ENCODE data around the gene NELFB. TPM values are rescaled to one million over a fixed set of nuclear protein-coding genes. Genes with fewer than 3 reads are reported as not detected.

NELFB gene
- total and polyA plus RNA-seq, 2 donors (not counting 1 experiment from before 2014, with no cell fraction given): 53.7 to 55.8 TPM

DNA sequence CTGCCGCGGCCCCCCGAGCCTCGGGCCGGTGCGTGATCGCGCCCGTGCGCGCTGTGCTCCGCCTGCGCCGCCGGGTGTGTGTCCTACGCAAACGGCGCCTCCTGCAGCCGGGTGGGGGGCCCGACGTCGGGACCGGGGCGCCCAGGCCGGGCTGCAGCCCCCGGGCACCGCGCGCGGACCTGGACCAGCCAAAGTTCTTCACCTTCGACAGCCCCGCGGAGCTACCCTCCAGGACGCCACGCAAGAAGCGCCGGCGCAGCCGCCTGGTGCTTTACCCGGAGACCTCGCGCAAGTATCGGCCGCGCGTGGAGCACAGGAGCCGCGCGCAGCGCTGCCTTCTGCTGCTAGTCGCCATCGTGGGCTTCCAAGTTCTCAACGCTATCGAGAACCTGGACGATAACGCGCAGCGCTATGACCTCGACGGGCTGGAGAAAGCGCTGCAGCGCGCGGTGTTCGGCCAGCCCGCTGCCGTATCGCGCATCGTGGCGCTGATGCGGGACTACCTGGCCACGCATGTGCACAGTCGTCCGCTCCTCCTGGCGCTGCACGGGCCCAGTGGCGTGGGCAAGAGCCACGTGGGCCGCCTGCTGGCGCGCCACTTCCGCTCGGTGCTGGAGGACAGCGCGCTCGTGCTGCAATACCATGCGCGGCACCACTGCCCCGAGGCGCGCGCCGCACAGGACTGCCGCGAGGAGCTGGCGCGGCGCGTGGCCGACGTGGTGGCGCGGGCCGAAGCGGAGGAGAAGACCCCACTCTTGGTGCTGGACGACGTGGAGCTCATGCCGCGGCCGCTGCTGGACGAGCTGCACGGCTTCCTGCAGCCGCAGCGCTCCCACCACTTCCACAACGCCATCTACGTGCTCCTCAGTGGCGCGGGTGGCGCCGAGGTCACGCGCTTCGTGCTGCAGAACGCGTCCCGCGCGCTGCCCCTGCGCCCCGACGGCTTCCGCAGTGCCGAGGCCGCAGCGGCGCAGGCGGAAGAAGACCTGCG lies 23.9 kb downstream of the NELFB start:
- H2AFZ ChIP-seq (ENCODE audit: insufficient read depth, low read depth, low read length, poor library complexity, severe bottlenecking): no peak overlapping the region
- H3K79me2 ChIP-seq (ENCODE audit: control insufficient read depth, insufficient read depth, low read length): peaks cover 20% of the 10 kb centered on the region
- peaks cover 25% of the 10 kb centered on the region for H4K20me1 ChIP-seq (ENCODE audit: control insufficient read depth, insufficient read depth, low read length, poor library complexity, severe bottlenecking)
- POLR2A ChIA-PET: interaction anchor here (1.3 kb wide), 1 partner anchor 11 kb away, joined by 4 read pairs; no protein-coding TSS in a partner anchor
- ATAC-seq (ENCODE audit: low read depth) (no peak), DNase-seq (peak; percentile 27)
- Mint-ChIP-seq H3K4me1 (peaks cover 49% of the 10 kb centered on the region), H3K4me3 (no peak overlapping the region), H3K27ac (no peak overlapping the region), H3K9me3 (ENCODE audit: insufficient read depth) (no peaks in the 10 kb centered on the region), H3K27me3 (no peaks in the 10 kb centered on the region)
- CTCF ChIA-PET: interaction anchor here (1.1 kb wide), 1 partner anchor 10 kb away, joined by 3 read pairs; no protein-coding TSS in a partner anchor
- H3K9ac ChIP-seq (ENCODE audit: low read length): peak overlapping the region; percentile 83
- intact Hi-C loops (cut with micrococcal nuclease): no loop called here
- TF ChIP-seq, protein P1, sequence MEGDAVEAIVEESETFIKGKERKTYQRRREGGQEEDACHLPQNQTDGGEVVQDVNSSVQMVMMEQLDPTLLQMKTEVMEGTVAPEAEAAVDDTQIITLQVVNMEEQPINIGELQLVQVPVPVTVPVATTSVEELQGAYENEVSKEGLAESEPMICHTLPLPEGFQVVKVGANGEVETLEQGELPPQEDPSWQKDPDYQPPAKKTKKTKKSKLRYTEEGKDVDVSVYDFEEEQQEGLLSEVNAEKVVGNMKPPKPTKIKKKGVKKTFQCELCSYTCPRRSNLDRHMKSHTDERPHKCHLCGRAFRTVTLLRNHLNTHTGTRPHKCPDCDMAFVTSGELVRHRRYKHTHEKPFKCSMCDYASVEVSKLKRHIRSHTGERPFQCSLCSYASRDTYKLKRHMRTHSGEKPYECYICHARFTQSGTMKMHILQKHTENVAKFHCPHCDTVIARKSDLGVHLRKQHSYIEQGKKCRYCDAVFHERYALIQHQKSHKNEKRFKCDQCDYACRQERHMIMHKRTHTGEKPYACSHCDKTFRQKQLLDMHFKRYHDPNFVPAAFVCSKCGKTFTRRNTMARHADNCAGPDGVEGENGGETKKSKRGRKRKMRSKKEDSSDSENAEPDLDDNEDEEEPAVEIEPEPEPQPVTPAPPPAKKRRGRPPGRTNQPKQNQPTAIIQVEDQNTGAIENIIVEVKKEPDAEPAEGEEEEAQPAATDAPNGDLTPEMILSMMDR (IDR thresholded peaks at IDR 0.05): no peak
- no peak for TF ChIP-seq EZH2 (IDR thresholded peaks at IDR 0.05; ENCODE audit: borderline replicate concordance, insufficient read depth, low read depth, low read length, poor library complexity, severe bottlenecking)
- H3K36me3 ChIP-seq (replicated peaks in 1 of 2; ENCODE audit: control extremely low read depth in 1 of 2, control insufficient read depth in 1 of 2, extremely low read depth in 1 of 2, insufficient read depth in 2 of 2, low read length in 1 of 2): peaks cover 0 to 12% of the 10 kb centered on the region in 2 experiments
- H3K4me3 ChIP-seq (ENCODE audit: control extremely low read depth in 1 of 5, extremely low read depth in 1 of 5, insufficient read depth in 1 of 5, low read depth in 2 of 5, low read length in 4 of 5): no peak overlapping the region
- WGBS (ENCODE audit: insufficient coverage): 95% methylated on average over 139 of the region's 139 CpGs
- H3K27ac ChIP-seq (ENCODE audit: low read length in 2 of 2): peak overlapping the region in 1 of 2 donors; percentile 79
- peak overlapping the region; percentile 100 for H3K4me2 ChIP-seq (replicated peaks; ENCODE audit: low read depth, low read length, poor library complexity, severe bottlenecking)
- H3K27me3 ChIP-seq (replicated peaks in 1 of 4; ENCODE audit: control extremely low read depth in 1 of 4, control insufficient read depth in 3 of 4, insufficient read depth in 4 of 4, low read length in 3 of 4): no peaks in the 10 kb centered on the region
- H3K9me3 ChIP-seq (ENCODE audit: control extremely low read depth in 1 of 3, control insufficient read depth in 2 of 3, insufficient read depth in 1 of 3, low read length in 2 of 3): no peaks in the 10 kb centered on the region
- peaks cover 36 to 64% of the 10 kb centered on the region in 2 donors for H3K4me1 ChIP-seq (ENCODE audit: control insufficient read depth in 2 of 2, insufficient read depth in 2 of 2, low read length in 2 of 2)

All from B cell (primary cell).